ENCODE results near the gene STX5.
"Not testable (repeated sequence)": the region's sequence is repeated elsewhere in the genome, so short reads cannot be mapped to it uniquely, and the experiment has no call there.

The STX5 gene

GRCh38 chr11:62835336-62835735 lies 3.5 kb upstream of the STX5 start:
- no peak overlapping the region for H3K4me3 ChIP-seq (replicated peaks; ENCODE audit: low read depth, low read length)
- no peak for DNase-seq (ENCODE audit: low read depth)
- no peak for TF ChIP-seq CTCF (IDR thresholded peaks at IDR 0.05; ENCODE audit: low read length, missing control alignments)

GRCh38 chr11:62832336-62833234 lies 734 bp upstream of the STX5 start, which contains the start of gene TEX54:
Gene TEX54 (minus strand): TSS chr11:62832841.
- no peak for TF ChIP-seq CTCF (IDR thresholded peaks at IDR 0.05; ENCODE audit: low read length, missing control alignments)
- H3K4me3 ChIP-seq (replicated peaks; ENCODE audit: low read depth, low read length), result peak within 1 kb of the TSS; percentile 87
- DNase-seq (ENCODE audit: low read depth), result no peak

- no peak for DNase-seq (ENCODE audit: low read depth)
- H3K4me3 ChIP-seq (replicated peaks; ENCODE audit: low read depth, low read length), result peak overlapping the region; percentile 87
- TF ChIP-seq CTCF (IDR thresholded peaks at IDR 0.05; ENCODE audit: low read length, missing control alignments), result no peak
Observed at GRCh38 chr11:62830904-62831519, 839 bp downstream of the STX5 start.

GRCh38 chr11:62828130-62828529 lies 3.7 kb downstream of the STX5 start:
- H3K4me3 ChIP-seq (replicated peaks; ENCODE audit: low read depth, low read length); DNase-seq (ENCODE audit: low read depth): not testable (repeated sequence)

- TF ChIP-seq CTCF (IDR thresholded peaks at IDR 0.05; ENCODE audit: low read length, missing control alignments), result no peak
- DNase-seq (ENCODE audit: low read depth), result no peak
- H3K4me3 ChIP-seq (replicated peaks; ENCODE audit: low read depth, low read length), result no peak overlapping the region
Observed at GRCh38 chr11:62823677-62824076, 8.2 kb downstream of the STX5 start.

- peak; percentile 11 for DNase-seq (ENCODE audit: low read depth)
- no peak for TF ChIP-seq CTCF (IDR thresholded peaks at IDR 0.05; ENCODE audit: low read length, missing control alignments)
- no peak overlapping the region for H3K4me3 ChIP-seq (replicated peaks; ENCODE audit: low read depth, low read length)
Observed at GRCh38 chr11:62817129-62817528, 14.7 kb downstream of the STX5 start.

GRCh38 chr11:62816557-62816956 lies 15.3 kb downstream of the STX5 start:
- TF ChIP-seq CTCF (IDR thresholded peaks at IDR 0.05; ENCODE audit: low read length, missing control alignments), result no peak
- no peak overlapping the region for H3K4me3 ChIP-seq (replicated peaks; ENCODE audit: low read depth, low read length)

More at GRCh38 chr11:62816557-62816956, 15.3 kb downstream of the STX5 start:
- DNase-seq (ENCODE audit: low read depth), result no peak
